Amniotic epithelial cell (primary cell): Measurements from ENCODE around the gene IGLL5.

Experiments
- DNase-seq: peaks from one replicate; pipeline ENCODE4 v3.0.0-alpha.2; 2010; ENCODE audit warnings: low read depth

IGLL5 gene

DNA sequence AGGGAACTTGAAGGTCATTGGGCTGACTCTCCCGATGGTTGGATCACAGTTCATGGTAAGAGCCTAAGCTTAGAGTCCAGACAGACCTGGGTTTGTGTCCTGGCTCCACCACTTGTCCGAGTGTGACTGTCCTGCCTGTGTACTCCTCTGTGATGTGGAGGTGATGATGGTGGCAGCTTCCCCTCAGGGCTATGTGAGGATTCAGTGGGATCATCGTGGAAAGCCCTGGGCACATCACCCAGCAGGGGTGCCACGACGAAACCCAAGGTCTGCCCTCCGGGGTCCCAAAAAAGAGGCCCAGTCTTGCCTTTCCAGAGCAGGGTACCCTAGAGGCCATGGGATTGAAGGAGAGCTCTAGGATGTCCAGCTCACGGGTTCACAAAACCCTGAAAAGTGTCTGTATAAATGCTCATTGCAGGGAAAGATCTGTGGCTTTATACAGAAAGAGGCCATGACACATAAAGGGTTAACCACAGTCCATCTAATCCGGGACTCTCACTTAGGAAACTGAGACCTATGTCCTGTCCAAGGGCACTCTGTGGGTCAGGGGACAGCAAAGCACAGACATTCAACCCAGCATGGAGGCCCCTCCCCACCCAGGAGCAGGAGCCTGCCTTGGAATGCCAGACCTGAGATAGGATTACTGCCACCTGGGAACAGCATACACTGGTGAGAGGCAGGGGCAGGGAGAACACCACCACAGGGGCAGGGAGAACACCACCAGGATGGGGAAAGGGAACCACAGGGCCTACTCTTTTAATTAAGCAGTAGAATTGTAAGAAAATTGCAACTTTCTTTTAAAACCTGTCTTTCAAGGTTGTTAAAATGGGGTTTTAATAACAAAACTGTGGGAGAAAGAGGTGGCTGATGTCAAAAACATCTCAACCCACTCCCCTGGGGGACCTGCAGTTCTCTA, 51.3 kb downstream of the IGLL5 start:
- no peak for DNase-seq

- no peak for DNase-seq
Measured at GRCh38 chr22:22939588-22940368, 52.2 kb downstream of the IGLL5 start.

GRCh38 chr22:22940961-22941605, 53.5 kb downstream of the IGLL5 start:
- no peak for DNase-seq

GRCh38 chr22:22941831-22942510, 54.4 kb downstream of the IGLL5 start:
- DNase-seq: no peak

DNA sequence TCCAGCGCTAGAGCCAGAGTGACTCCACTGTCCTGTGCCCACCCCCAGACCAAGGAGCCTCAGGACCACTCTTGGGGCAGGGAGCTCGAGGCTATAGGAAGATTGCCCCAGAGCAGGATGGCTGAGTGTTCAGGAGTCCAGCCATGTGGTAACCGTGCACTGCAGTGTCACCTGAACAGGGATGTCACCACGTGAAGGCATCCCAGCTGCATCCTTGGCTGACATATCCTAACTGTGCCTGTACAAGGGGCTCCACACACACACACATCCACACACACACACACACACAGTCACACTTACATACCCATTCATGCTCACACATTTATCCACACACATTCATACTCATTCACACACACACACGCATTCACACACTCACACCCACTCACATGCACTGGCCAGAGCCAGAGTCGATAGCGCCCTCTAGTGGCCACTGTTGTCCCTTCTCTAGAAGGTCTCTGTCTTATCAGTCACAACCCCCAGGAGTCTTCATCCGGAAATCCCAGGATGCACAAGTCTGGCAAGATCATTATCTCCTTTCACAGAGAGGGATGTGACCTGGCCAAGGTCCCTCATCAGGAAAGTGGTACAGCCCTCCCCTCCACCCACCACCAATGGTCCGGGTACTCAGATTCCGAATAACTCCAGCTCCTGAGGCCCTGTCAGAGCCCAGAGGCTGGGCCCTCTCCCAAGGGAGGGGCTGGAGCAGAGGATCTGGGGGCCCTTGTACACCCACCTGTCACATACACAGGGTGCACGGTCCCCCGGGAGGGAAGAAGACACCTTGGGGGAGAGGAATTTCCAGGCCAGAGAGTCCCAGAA, 55.1 kb downstream of the IGLL5 start:
- DNase-seq: peak; percentile 58

DNA sequence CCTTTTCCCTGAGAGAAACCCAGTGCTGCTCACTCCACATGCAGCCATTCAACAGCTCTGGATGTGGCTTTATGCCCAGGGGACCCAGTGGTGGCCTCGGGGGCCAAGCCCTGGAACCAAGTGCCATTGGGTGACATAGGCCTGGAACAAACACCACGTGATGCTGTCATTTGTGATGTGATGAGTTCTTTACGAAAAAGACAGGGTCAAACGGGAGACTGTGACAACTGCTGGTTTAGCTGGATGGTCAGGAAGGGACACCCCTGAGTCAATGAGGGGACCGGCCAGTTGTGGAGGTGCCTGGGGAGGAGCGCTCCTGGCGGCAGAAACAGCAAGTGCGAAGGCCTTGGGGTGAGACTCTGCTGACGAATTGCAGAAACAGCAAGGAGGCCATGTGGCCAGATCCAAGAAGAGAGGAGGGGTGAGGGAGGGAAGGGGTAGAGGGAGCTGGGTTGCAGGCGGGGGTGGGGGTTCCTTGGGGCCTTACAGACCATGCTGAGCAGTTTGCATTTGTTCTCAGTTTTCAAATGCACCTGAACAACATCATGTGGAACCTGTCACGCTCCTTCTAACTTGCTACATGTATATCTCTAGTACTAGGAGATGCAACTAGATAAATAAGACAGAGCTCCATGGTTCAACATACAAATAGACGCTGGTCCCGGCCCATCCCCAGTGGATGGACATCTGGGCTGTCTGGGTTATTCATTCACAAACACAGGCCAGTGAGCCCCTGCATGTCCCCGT, 56.1 kb downstream of the IGLL5 start:
- DNase-seq: no peak

GRCh38 chr22:22944268-22944985, 56.8 kb downstream of the IGLL5 start:
- DNase-seq: no peak

- no peak for DNase-seq
Measured at GRCh38 chr22:22945195-22945594, 57.6 kb downstream of the IGLL5 start.
